ENCODE measurements around the gene SMCHD1. TPM values are rescaled to one million over a fixed set of nuclear protein-coding genes. Genes with fewer than 3 reads are reported as not detected.

Gene SMCHD1
- total RNA-seq, 4 donors from 2014 or later, result 59.8 to 96.5 (median 73.6) TPM

GRCh38 chr18:2635586-2635985, 19.9 kb upstream of the SMCHD1 start:
- Histone ChIP-seq H3K9me3 (peaks cover 0 to 3% (median 0%) of the 10 kb centered on the region in 4 donors), H3K4me3 (no peak overlapping the region), H3K27me3 (no peaks in the 10 kb centered on the region), H3K36me3 (no peaks in the 10 kb centered on the region), H3K27ac (peak overlapping the region in 3 of 4 donors; percentile 73 to 88 (median 82)), H3K4me1 (peaks cover 0 to 18% (median 4%) of the 10 kb centered on the region in 4 donors)
- TF ChIP-seq CTCF (IDR thresholded peaks at IDR 0.05), result no peak
- TF ChIP-seq POLR2A (IDR thresholded peaks at IDR 0.05), result no peak
- no peak for TF ChIP-seq EP300 (IDR thresholded peaks at IDR 0.05)
- no peak for DNase-seq (ENCODE audit: low spot score in 2 of 2)
- 69 to 84% methylated on average over 1 of the region's 1 CpG for WGBS, 2 donors

- H3K4me1 ChIP-seq, result peaks cover 0 to 23% (median 5%) of the 10 kb centered on the region in 4 donors
- H3K27ac ChIP-seq, result peak overlapping the region; percentile 35 to 88 (median 78)
- WGBS, 2 donors, result 60% methylated on average over 9 of the region's 9 CpGs
- H3K27me3 ChIP-seq, result no peaks in the 10 kb centered on the region
- peak overlapping the region in 2 of 4 donors; percentile 6 to 15 for H3K4me3 ChIP-seq
- H3K36me3 ChIP-seq, result no peaks in the 10 kb centered on the region
- TF ChIP-seq POLR2A (IDR thresholded peaks at IDR 0.05) (no peak), EP300 (IDR thresholded peaks at IDR 0.05) (no peak), CTCF (IDR thresholded peaks at IDR 0.05) (no peak)
- DNase-seq (ENCODE audit: low spot score in 2 of 2), result no peak
- H3K9me3 ChIP-seq, result no peaks in the 10 kb centered on the region
Observed at GRCh38 chr18:2636126-2636631, 19.3 kb upstream of the SMCHD1 start.

GRCh38 chr18:2641638-2642037, 13.9 kb upstream of the SMCHD1 start:
- H3K36me3 ChIP-seq, result no peaks in the 10 kb centered on the region
- H3K27me3 ChIP-seq, result no peaks in the 10 kb centered on the region
- peak overlapping the region in 2 of 4 donors; percentile 23 to 62 for H3K27ac ChIP-seq
- H3K9me3 ChIP-seq, result no peaks in the 10 kb centered on the region
- H3K4me1 ChIP-seq, result peaks cover 0 to 15% (median 6%) of the 10 kb centered on the region in 4 donors
- peak overlapping the region in 1 of 4 donors; percentile 10 for H3K4me3 ChIP-seq
- 4 to 17% methylated on average over 2 of the region's 2 CpGs for WGBS, 2 donors
- TF ChIP-seq EP300 (IDR thresholded peaks at IDR 0.05), result peak; percentile 31 to 58
- TF ChIP-seq CTCF (IDR thresholded peaks at IDR 0.05), result no peak
- no peak for TF ChIP-seq POLR2A (IDR thresholded peaks at IDR 0.05)
- DNase-seq (ENCODE audit: low spot score in 2 of 2), result no peak

- Histone ChIP-seq H3K9me3 (no peaks in the 10 kb centered on the region), H3K27ac (no peak overlapping the region), H3K4me3 (no peak overlapping the region), H3K36me3 (no peaks in the 10 kb centered on the region), H3K4me1 (peaks cover 0 to 13% (median 3%) of the 10 kb centered on the region in 4 donors), H3K27me3 (no peaks in the 10 kb centered on the region)
- DNase-seq (ENCODE audit: low spot score in 2 of 2), result no peak
- 55 to 63% methylated on average over 1 of the region's 1 CpG for WGBS, 2 donors
- no peak for TF ChIP-seq POLR2A (IDR thresholded peaks at IDR 0.05)
- TF ChIP-seq CTCF (IDR thresholded peaks at IDR 0.05), result no peak
- TF ChIP-seq EP300 (IDR thresholded peaks at IDR 0.05), result no peak
Observed at GRCh38 chr18:2642771-2643170, 12.8 kb upstream of the SMCHD1 start.

- H3K9me3 ChIP-seq, result no peaks in the 10 kb centered on the region
- no peak overlapping the region for H3K4me3 ChIP-seq
- no peak overlapping the region for H3K27ac ChIP-seq
- no peaks in the 10 kb centered on the region for H3K36me3 ChIP-seq
- H3K4me1 ChIP-seq, result peaks cover 0 to 11% (median 3%) of the 10 kb centered on the region in 4 donors
- DNase-seq (ENCODE audit: low spot score in 2 of 2), result no peak
- no peaks in the 10 kb centered on the region for H3K27me3 ChIP-seq
- no peak for TF ChIP-seq POLR2A (IDR thresholded peaks at IDR 0.05)
- TF ChIP-seq EP300 (IDR thresholded peaks at IDR 0.05), result no peak
- no peak for TF ChIP-seq CTCF (IDR thresholded peaks at IDR 0.05)
- WGBS, 2 donors, result 88 to 98% methylated on average over 1 of the region's 1 CpG
Observed at GRCh38 chr18:2644535-2644934, 11.0 kb upstream of the SMCHD1 start.

Data from tibial nerve (tissue), 4 donors.